HepG2 (cell line): ENCODE results near the gene SUCLG2. TPM values are rescaled to one million over a fixed set of nuclear protein-coding genes. Genes with fewer than 3 reads are reported as not detected.

Experiments
- ATAC-seq: fragments of 200-7000 bp; cut with Tn5 transposase; 3 replicates; pipeline ENCODE4 v1.9.1; 2020; ENCODE audit warnings: mild to moderate bottlenecking, moderate library complexity
- BruUV-seq: library from RNA; stranded (reverse); fragments of 400-500 nt; replicated peaks from 2 replicates; lab custom pipeline; 2021; lab: Mats Ljungman, UMichigan
- CTCF ChIA-PET: fragments of 300-600 bp; formaldehyde crosslinking; extraction: SDS; loops from one replicate; lab custom pipeline; 2021; ENCODE audit warnings: low total read pairs, inconsistent platforms, low intra/inter-chr PET ratio; lab: Yijun Ruan, JAX
- POLR2A ChIA-PET: fragments of 350-600 bp; sonication (Branson Sonifier 250); formaldehyde crosslinking; loops from one replicate; lab custom pipeline; 2020; ENCODE audit warnings: antibody characterized with exemption, inconsistent platforms; lab: Yijun Ruan, JAX
- DNase-seq: peaks from one replicate; pipeline ENCODE4 v3.0.0-alpha.2; 2015; ENCODE audit warnings: low spot score
- FAIRE-seq: peaks from 3 replicates; lab custom pipeline; 2011; peaks lifted over from hg19 to GRCh38; lab: Jason Lieb, UNC
- H2AFZ ChIP-seq: one replicate; pipeline ENCODE4 v1.6.1; 2011; ENCODE audit warnings: low read length, inconsistent platforms
- H3K27ac ChIP-seq: fragments of 300-600 bp; 3 replicates; pipeline ENCODE4 v1.8.0; 2011; ENCODE audit warnings: mixed run types, mild to moderate bottlenecking, mixed read lengths, low read length, inconsistent platforms; ENCODE audit not compliant: insufficient read depth; ENCODE audit errors: extremely low read length
- H3K27me3 ChIP-seq, 2 experiments: fragments of 200-600 bp in 1 of 2; 2 replicates in 1 of 2; 3 replicates in 1 of 2; pipeline versions ENCODE4 v1.6.0 to v1.8.0; 2011; ENCODE audit warnings: low read length in 2 of 2, mild to moderate bottlenecking in 2 of 2, moderate library complexity in 2 of 2, inconsistent platforms in 1 of 2; ENCODE audit not compliant: insufficient read depth in 2 of 2, control insufficient read depth in 1 of 2
- H3K36me3 ChIP-seq, 2 experiments: fragments of 200-600 bp in 1 of 2; replicated peaks in 1 of 2; 2 replicates in 1 of 2; 3 replicates in 1 of 2; pipeline versions ENCODE4 v1.5.1 to v1.8.0; 2011; ENCODE audit warnings: low read length in 2 of 2, inconsistent platforms in 1 of 2; ENCODE audit not compliant: insufficient read depth in 2 of 2, control insufficient read depth in 1 of 2
- H3K4me1 ChIP-seq: 2 replicates; pipeline ENCODE4 v1.5.1; 2012; ENCODE audit warnings: low read length, inconsistent platforms; ENCODE audit not compliant: insufficient read depth
- H3K4me2 ChIP-seq: 2 replicates; pipeline ENCODE4 v1.6.0; 2011; ENCODE audit warnings: low read depth, low read length, inconsistent platforms
- H3K4me3 ChIP-seq, 3 experiments: fragments of 200-600 bp in 1 of 3; sonication (generic), shearing (Covaris generic) in 1 of 3; replicated peaks in 1 of 3; 2 replicates each; pipeline ENCODE4 v1.5.1; 2011 to 2016; ENCODE audit warnings: low read length in 3 of 3, inconsistent platforms in 2 of 3, low read depth in 2 of 3, mild to moderate bottlenecking in 2 of 3, control low read depth in 1 of 3, mixed read lengths in 1 of 3; ENCODE audit not compliant: insufficient read depth in 1 of 3
- H3K79me2 ChIP-seq: one replicate; pipeline ENCODE4 v1.6.1; 2011; ENCODE audit warnings: low read length, inconsistent platforms; ENCODE audit not compliant: insufficient read depth
- H3K9ac ChIP-seq: 2 replicates; pipeline ENCODE4 v1.6.0; 2011; ENCODE audit warnings: mild to moderate bottlenecking, low read depth, low read length, inconsistent platforms; ENCODE audit not compliant: insufficient read depth
- H3K9me3 ChIP-seq: 2 replicates; pipeline ENCODE4 v1.5.1; 2012; ENCODE audit warnings: mild to moderate bottlenecking, low read length
- H4K20me1 ChIP-seq: 2 replicates; pipeline ENCODE4 v1.6.0; 2011; ENCODE audit warnings: inconsistent platforms, mild to moderate bottlenecking, low read length, moderate library complexity; ENCODE audit not compliant: insufficient read depth
- BORCS8-MEF2B ChIP-seq: sonication (generic); formaldehyde crosslinking; IDR thresholded peaks from 2 replicates; pipeline ENCODE4 v1.8.0; 2022; ENCODE audit warnings: mild to moderate bottlenecking, missing genetic modification reagents
- CENPT ChIP-seq: sonication (generic); formaldehyde crosslinking; IDR thresholded peaks from 2 replicates; pipeline ENCODE4 v1.8.0; 2022; ENCODE audit warnings: low read depth, mild to moderate bottlenecking, moderate library complexity, missing genetic modification reagents
- HOXD1 ChIP-seq: sonication (generic); formaldehyde crosslinking; IDR thresholded peaks from 2 replicates; pipeline ENCODE4 v1.5.0; 2020; ENCODE audit warnings: missing genetic modification reagents
- ISL2 ChIP-seq: sonication (generic); formaldehyde crosslinking; IDR thresholded peaks from 2 replicates; pipeline ENCODE4 v1.5.0; 2020; ENCODE audit warnings: missing genetic modification reagents
- MEF2D ChIP-seq: sonication (generic); formaldehyde crosslinking; IDR thresholded peaks from 2 replicates; pipeline ENCODE4 v1.5.1; 2020; ENCODE audit warnings: mild to moderate bottlenecking, missing genetic modification reagents
- ZNF432 ChIP-seq: sonication (generic); formaldehyde crosslinking; IDR thresholded peaks from 2 replicates; pipeline ENCODE4 v1.5.0; 2020; ENCODE audit warnings: missing genetic modification reagents, mild to moderate bottlenecking, borderline replicate concordance
- ZNF788 ChIP-seq: sonication (generic); formaldehyde crosslinking; IDR thresholded peaks from 2 replicates; pipeline ENCODE4 v1.5.0; 2020; ENCODE audit warnings: mild to moderate bottlenecking, missing genetic modification reagents, borderline replicate concordance
- WGBS: methylation state at CpG from one replicate; pipeline ENCODE4 v1.1.6; 2017; ENCODE audit warnings: low lambda C conversion rate; 5-methylcytosine and 5-hydroxymethylcytosine counted together
- in situ Hi-C: cut with HindIII; loops from 2 replicates; pipeline ENCODE4 v1.10.0; 2017; ENCODE audit warnings: low pct_unique_long_range_greater_than_20kb; ENCODE audit not compliant: extremely low pct_ligation_motif_present
- intact Hi-C: fragments of 100-400 bp; cut with micrococcal nuclease; formaldehyde crosslinking; loops from one replicate; pipeline ENCODE4 v1.10.0; 2022; ENCODE audit not compliant: unreplicated experiment
- polyA plus RNA-seq, 8 experiments: library from polyadenylated mRNA; depleted of rRNA in 3 of 8; stranded (reverse) in 7 of 8; unstranded in 1 of 8; fragments of >200 nt; fragmentation: Illumina TruSeq in 4 of 8; extraction: Trizol in 4 of 8; gene quantifications; 2 replicates each; pipeline versions ENCODE4 v1.2.1 to v1.2.3, GENCODE V29; 2011 to 2016; ENCODE audit warnings: low read depth in 4 of 8, missing spikeins in 1 of 8, mixed read lengths in 1 of 8; ENCODE audit not compliant: insufficient read depth in 1 of 8
- total RNA-seq, 5 experiments: library from RNA; depleted of rRNA; stranded (reverse); fragments of >200 nt; fragmentation: Illumina TruSeq; extraction: Trizol; gene quantifications; 2 replicates each; pipeline ENCODE4 v1.2.3, GENCODE V29; 2016; ENCODE audit warnings: low read depth in 1 of 5
- TF ChIP-seq, protein P1 (sequence below): sonication (generic); formaldehyde crosslinking; IDR thresholded peaks from 2 replicates; pipeline ENCODE4 v1.4.0; 2020; ENCODE audit warnings: missing genetic modification reagents, borderline replicate concordance
- TF ChIP-seq, protein P2 (sequence below): sonication (generic); formaldehyde crosslinking; IDR thresholded peaks from 2 replicates; pipeline ENCODE4 v1.4.0; 2020; ENCODE audit warnings: mild to moderate bottlenecking, missing genetic modification reagents
- TF ChIP-seq, protein P3 (sequence below): sonication (generic); formaldehyde crosslinking; conservative IDR thresholded peaks from 2 replicates; pipeline ENCODE4 v1.5.0; 2020; ENCODE audit warnings: missing genetic modification reagents
- TF ChIP-seq, protein P4 (sequence below): sonication (generic); formaldehyde crosslinking; IDR thresholded peaks from 2 replicates; pipeline ENCODE4 v1.5.0; 2020; ENCODE audit warnings: missing genetic modification reagents

Gene SUCLG2
- total and polyA plus RNA-seq, 2 of the 13 experiments (the other 11 are each of a cell fraction or from before 2014, with no cell fraction given) = 21.4 to 64.9 TPM

DNA sequence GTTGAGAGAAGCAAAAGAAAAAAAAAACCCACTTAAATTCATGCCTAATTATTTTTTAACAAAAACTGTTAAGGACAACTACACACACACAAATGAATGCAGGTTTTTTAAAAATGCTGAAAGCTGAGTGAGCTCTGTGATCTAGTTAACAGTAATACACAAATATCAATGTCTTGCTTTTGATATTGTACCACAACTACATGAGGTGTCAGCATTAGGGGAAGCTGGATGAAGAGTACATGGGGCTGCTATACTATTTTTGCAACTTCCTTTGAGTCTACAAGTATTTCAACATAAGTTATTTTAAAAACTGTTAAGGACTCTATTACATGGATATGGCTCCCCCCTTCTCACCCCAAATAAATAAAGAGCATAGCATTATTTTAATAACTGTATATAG lies 44.7 kb downstream of the SUCLG2 start (continued):
- TF ChIP-seq, protein P1, sequence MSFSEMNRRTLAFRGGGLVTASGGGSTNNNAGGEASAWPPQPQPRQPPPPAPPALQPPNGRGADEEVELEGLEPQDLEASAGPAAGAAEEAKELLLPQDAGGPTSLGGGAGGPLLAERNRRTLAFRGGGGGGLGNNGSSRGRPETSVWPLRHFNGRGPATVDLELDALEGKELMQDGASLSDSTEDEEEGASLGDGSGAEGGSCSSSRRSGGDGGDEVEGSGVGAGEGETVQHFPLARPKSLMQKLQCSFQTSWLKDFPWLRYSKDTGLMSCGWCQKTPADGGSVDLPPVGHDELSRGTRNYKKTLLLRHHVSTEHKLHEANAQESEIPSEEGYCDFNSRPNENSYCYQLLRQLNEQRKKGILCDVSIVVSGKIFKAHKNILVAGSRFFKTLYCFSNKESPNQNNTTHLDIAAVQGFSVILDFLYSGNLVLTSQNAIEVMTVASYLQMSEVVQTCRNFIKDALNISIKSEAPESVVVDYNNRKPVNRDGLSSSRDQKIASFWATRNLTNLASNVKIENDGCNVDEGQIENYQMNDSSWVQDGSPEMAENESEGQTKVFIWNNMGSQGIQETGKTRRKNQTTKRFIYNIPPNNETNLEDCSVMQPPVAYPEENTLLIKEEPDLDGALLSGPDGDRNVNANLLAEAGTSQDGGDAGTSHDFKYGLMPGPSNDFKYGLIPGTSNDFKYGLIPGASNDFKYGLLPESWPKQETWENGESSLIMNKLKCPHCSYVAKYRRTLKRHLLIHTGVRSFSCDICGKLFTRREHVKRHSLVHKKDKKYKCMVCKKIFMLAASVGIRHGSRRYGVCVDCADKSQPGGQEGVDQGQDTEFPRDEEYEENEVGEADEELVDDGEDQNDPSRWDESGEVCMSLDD (CRISPR knock-in tag) = no peak
- TF ChIP-seq ISL2 (CRISPR knock-in tag) = no peak
- no peak for TF ChIP-seq HOXD1
- TF ChIP-seq, protein P2, sequence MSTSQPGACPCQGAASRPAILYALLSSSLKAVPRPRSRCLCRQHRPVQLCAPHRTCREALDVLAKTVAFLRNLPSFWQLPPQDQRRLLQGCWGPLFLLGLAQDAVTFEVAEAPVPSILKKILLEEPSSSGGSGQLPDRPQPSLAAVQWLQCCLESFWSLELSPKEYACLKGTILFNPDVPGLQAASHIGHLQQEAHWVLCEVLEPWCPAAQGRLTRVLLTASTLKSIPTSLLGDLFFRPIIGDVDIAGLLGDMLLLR = no peak

DNA sequence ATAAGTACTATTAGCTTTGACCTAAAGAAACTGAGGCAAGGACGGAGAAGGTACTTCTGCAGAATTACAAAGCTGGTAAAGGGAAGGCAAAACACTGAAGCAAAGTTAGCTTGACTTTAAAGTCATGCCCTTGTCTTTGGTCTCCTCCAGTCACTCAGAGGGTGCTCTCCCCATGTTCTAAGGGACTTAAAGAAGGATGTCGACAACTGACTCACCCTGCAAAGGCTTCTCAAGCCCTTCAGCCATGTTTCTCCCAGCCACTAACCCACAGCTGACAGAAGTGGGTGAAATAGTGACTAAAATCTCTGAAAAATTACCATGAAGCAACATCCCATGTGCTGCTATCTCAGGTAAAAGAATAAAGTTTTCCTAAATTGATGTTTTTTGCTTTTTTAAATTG lies 46.4 kb downstream of the SUCLG2 start:
- POLR2A ChIA-PET = no interaction called here
- FAIRE-seq (no peak), DNase-seq (no peak), ATAC-seq (no peak)
- no TSS peak for BruUV-seq
- Histone ChIP-seq H3K36me3 (peaks cover 12 to 33% of the 10 kb centered on the region in 2 experiments), H3K4me3 (no peak overlapping the region), H4K20me1 (no peaks in the 10 kb centered on the region), H3K4me1 (peaks cover 18% of the 10 kb centered on the region; the same call in 1 of the 2 replicates), H3K27me3 (no peaks in the 10 kb centered on the region), H3K9ac (no peak overlapping the region), H3K79me2 (no peaks in the 10 kb centered on the region), H3K9me3 (no peaks in the 10 kb centered on the region), H3K27ac (no peak overlapping the region), H2AFZ (no peak overlapping the region), H3K4me2 (no peak overlapping the region)
- in situ Hi-C loops = no loop called here
- WGBS = 100% methylated on average over 2 of the region's 2 CpGs
- CTCF ChIA-PET = no interaction called here
- TF ChIP-seq, protein P3, sequence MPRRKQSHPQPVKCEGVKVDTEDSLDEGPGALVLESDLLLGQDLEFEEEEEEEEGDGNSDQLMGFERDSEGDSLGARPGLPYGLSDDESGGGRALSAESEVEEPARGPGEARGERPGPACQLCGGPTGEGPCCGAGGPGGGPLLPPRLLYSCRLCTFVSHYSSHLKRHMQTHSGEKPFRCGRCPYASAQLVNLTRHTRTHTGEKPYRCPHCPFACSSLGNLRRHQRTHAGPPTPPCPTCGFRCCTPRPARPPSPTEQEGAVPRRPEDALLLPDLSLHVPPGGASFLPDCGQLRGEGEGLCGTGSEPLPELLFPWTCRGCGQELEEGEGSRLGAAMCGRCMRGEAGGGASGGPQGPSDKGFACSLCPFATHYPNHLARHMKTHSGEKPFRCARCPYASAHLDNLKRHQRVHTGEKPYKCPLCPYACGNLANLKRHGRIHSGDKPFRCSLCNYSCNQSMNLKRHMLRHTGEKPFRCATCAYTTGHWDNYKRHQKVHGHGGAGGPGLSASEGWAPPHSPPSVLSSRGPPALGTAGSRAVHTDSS (CRISPR knock-in tag) = no peak
- TF ChIP-seq, protein P4, sequence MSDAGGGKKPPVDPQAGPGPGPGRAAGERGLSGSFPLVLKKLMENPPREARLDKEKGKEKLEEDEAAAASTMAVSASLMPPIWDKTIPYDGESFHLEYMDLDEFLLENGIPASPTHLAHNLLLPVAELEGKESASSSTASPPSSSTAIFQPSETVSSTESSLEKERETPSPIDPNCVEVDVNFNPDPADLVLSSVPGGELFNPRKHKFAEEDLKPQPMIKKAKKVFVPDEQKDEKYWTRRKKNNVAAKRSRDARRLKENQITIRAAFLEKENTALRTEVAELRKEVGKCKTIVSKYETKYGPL (CRISPR knock-in tag) = no peak
- no peak for TF ChIP-seq CENPT (CRISPR knock-in tag)
- no peak for TF ChIP-seq MEF2D
- TF ChIP-seq BORCS8-MEF2B = no peak
- no peak for TF ChIP-seq ZNF788 (CRISPR knock-in tag)
- no peak for TF ChIP-seq ZNF432
- intact Hi-C loops = no loop called here
